Skeletal muscle cell (primary cell): ENCODE measurements around the gene SLC6A8.
"Not testable (repeated sequence)": the region's sequence is repeated elsewhere in the genome, so short reads cannot be mapped to it uniquely, and the experiment has no call there.

Source experiments
- DNase-seq: peaks from one replicate; pipeline ENCODE4 v3.0.0-alpha.2; 2010; ENCODE audit warnings: low read depth
- H3K4me3 ChIP-seq: 2 replicates; pipeline ENCODE4 v1.5.1; 2011; ENCODE audit warnings: low read depth, mild to moderate bottlenecking, control low read depth, low read length, moderate library complexity

SLC6A8 gene

DNA sequence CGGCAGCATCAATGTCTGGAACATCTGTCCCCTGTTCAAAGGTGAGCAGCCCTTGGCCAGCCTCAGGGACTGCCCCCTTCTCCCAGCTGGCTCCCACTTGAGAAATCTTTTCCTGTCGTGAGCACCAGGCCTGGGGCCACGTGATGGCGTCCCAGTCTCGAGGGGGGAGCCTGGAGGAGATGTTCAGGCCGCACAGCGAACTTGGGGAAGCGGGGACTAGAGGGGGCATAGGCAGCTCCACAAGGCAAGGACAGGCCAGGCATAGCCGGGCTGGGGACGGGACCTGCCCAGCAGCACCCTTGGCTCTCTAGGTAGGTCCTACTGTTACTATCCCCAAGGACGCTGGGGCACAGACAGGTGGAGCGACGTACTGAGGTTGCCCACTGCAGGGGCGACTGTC lies 2.7 kb downstream of the SLC6A8 start:
- no peak for DNase-seq
- no peak overlapping the region for H3K4me3 ChIP-seq

DNA sequence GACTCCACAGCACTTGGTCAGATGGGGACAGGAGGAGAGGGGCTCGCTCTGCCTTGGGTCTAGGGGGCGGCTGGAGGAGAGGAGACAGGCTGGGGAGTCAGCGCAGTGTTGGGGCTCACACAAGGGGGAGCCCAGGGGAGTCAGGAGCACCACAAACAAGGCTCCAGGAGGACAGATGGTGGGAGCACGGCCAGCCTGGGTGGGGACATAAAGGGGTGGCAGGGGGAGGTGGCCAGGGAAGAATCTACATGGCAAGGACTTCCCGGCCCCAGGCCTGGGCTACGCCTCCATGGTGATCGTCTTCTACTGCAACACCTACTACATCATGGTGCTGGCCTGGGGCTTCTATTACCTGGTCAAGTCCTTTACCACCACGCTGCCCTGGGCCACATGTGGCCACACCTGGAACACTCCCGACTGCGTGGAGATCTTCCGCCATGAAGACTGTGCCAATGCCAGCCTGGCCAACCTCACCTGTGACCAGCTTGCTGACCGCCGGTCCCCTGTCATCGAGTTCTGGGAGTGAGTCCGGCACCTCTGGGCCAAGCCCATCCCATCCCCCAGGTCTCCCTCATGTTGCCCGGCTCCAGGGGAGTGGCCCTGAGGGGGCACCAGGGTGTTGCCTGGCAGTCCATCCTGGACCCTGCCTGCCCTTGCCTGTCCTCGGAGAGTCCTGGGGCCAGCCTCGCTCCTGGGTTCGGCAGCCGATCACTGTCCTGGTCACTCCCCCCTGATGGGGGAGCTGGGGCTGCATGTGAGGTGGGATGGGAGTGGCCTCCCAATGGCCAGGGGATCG lies 3.5 kb downstream of the SLC6A8 start:
- H3K4me3 ChIP-seq, DNase-seq: not testable (repeated sequence)

DNA sequence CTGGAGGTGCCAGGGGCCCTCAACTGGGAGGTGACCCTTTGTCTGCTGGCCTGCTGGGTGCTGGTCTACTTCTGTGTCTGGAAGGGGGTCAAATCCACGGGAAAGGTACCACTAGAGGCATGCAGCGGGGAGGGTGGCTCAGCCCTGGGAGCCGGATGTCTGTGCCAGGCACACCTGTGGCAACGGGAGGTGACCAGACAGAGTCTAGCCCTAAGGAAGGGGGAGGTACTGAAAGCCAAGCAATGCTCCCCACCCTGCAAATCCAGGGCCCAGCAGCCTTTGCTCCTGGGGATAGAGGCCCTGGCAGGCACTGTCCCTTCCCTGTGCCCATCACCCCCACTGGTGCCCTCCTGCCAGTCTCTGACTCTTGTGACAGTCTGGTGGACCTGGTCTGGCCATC lies 4.3 kb downstream of the SLC6A8 start:
- H3K4me3 ChIP-seq = no peak overlapping the region
- DNase-seq = no peak

GRCh38 chrX:153692611-153693156 lies 5.0 kb downstream of the SLC6A8 start:
- no peak for DNase-seq
- H3K4me3 ChIP-seq = no peak overlapping the region

- DNase-seq = no peak
- no peak overlapping the region for H3K4me3 ChIP-seq
Observed at GRCh38 chrX:153693216-153694086, 5.7 kb downstream of the SLC6A8 start.

DNA sequence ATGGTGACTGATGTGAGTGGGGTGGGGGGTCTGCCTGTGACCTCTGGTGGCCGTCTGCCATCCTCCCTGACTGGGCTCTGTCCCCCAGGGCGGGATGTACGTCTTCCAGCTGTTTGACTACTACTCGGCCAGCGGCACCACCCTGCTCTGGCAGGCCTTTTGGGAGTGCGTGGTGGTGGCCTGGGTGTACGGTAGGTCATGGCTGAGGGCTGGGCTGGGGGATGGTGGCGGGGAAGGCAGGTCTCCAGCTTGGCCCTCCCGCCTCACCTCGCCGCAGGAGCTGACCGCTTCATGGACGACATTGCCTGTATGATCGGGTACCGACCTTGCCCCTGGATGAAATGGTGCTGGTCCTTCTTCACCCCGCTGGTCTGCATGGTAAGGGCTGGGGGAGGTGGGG lies 6.5 kb downstream of the SLC6A8 start:
- not testable (repeated sequence) for DNase-seq, H3K4me3 ChIP-seq

DNA sequence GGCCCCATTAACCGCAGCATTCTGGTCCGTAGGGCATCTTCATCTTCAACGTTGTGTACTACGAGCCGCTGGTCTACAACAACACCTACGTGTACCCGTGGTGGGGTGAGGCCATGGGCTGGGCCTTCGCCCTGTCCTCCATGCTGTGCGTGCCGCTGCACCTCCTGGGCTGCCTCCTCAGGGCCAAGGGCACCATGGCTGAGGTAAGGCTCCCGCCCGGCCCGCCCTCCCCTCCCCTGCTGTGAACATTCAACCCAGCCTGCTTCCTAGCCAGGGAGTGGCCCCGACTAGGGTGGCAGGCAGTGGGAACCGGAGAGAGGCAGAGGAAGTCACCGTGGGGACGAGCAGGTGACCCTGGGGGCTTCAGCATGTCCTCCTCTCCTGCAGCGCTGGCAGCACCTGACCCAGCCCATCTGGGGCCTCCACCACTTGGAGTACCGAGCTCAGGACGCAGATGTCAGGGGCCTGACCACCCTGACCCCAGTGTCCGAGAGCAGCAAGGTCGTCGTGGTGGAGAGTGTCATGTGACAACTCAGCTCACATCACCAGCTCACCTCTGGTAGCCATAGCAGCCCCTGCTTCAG lies 7.1 kb downstream of the SLC6A8 start:
- no peak for DNase-seq
- no peak overlapping the region for H3K4me3 ChIP-seq

DNA sequence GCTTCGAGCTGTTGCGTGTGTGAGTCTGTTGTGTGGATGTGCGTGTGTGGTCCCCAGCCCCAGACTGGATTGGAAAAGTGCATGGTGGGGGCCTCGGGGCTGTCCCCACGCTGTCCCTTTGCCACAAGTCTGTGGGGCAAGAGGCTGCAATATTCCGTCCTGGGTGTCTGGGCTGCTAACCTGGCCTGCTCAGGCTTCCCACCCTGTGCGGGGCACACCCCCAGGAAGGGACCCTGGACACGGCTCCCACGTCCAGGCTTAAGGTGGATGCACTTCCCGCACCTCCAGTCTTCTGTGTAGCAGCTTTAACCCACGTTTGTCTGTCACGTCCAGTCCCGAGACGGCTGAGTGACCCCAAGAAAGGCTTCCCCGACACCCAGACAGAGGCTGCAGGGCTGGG lies 8.4 kb downstream of the SLC6A8 start:
- no peak overlapping the region for H3K4me3 ChIP-seq

DNA sequence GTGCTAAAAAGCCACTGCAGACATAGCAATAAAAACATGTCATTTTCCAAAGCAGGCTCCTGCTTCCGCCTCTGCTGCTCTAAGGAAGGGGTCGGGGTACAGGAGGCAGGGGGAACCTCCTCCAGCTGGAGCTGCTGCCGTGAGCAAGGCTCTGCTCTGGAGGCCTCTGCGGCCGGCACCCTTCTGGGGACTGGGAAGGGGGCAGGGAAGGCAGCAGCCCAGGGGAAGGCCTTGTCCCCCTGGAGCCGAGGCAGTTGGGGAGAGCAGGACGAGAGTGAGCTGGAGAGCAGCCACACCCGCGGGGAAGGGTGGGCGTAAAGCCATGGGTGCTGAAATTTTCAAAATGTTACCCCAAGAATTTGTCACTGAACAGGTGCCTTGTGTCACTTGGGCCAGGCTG lies 8.8 kb downstream of the SLC6A8 start:
- not testable (repeated sequence) for H3K4me3 ChIP-seq, DNase-seq

More for the DNA sequence above, 8.4 kb downstream of the SLC6A8 start:
- no peak for DNase-seq

GRCh38 chrX:153696986-153697722 lies 9.4 kb downstream of the SLC6A8 start:
- H3K4me3 ChIP-seq, DNase-seq: not testable (repeated sequence)

DNA sequence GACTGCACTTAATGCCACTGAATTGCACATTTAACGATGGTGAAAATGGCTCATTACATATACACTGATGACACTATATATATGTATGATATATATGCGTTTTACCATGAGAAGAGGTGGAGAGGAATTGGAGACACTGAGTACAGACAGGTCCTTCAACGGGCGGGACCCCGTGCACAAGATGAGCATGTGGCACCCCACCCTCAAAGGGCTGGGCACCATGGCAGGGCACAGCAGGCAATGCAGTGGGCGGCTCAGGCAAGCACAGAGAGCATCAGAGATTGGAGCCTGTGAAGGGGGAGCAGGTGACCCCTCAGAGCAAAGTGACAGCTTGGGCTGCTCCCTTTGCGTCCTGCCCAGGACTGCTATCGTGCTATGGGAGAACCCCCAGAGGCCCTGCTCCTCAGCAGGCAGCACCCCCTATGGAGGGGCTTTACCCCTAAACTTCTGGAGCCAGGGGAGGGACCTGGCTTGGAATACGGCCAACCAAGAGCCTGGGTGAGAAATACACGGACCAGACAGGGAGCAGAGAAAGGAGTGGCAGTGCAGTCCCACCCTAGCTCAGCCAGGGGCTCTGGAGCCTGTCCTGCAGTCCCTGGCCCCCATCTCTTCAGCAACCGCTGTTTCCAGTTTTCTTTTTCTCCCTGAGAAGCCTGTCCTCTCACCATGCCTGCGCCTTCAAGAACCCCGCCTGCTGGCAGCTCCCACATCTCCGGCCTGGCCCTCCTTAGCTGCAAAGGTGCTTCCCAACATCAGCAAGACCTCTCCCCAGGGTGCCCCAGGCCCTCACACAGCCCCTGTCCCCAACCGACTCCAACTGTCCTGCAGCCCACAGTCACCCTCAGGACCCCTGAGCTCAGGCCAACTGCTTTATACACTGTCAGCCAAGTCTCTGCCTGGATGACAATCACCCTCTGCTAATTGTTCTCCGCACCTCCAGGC lies 10.5 kb downstream of the SLC6A8 start:
- no peak for DNase-seq
- H3K4me3 ChIP-seq = no peak overlapping the region

GRCh38 chrX:153699210-153699783 lies 11.6 kb downstream of the SLC6A8 start:
- DNase-seq, H3K4me3 ChIP-seq: not testable (repeated sequence)

DNA sequence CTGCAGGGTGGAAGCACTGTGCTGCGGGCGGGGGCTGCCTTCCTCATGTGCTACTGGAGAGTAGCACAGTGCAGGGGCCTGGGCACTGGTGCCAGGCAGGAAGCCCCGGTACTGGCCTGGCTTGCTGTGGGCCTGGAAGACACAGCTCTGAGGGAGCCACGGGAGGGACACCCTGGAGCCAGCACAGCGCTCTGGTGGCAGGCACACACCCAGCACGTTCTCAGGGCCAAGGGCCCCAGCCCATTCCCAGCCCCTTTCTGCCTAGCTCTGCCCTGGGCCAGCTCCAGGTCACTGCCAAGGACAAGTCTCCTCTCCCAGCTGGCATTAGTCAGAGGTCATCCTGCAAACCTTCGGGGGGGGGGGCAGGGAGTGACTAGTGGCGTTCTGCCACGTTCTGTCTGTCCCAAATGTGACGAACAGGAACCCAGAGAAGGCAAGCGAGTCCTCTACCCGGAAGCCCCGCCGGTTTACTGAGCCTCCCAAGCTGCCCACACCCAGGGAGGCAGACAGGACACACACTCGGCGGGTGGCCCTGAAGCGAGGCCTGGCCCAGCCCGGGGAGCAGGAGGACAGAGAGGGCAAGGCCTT lies 12.2 kb downstream of the SLC6A8 start:
- not testable (repeated sequence) for H3K4me3 ChIP-seq, DNase-seq

DNA sequence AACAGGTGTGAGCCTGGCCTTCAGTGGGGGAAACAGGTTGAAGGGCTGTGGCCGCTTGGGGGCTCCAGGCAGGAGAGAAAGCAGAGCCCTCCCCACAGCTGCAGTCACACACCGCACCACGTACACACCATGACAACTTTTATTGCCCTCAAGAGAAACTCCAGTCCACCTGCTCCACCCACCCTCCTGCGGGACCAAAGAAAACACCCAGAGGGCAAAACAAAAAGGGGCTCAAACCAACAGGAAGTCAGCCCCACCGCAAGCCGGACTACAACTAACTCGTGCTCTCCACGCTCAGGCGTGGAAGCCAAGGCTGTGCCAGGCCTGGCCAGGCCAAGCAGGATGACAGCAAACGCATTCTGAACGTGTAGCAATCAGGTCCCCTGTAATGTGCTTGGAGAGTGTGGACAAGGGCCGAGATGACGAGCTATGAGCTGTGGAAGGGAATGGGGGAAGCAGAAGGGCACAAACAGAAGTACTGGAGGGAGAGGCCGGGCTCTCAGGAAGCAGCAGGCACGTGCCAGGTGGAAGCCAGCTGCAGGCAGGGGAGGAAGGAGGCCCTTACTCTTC lies 12.7 kb downstream of the SLC6A8 start:
- no peak for DNase-seq

DNA sequence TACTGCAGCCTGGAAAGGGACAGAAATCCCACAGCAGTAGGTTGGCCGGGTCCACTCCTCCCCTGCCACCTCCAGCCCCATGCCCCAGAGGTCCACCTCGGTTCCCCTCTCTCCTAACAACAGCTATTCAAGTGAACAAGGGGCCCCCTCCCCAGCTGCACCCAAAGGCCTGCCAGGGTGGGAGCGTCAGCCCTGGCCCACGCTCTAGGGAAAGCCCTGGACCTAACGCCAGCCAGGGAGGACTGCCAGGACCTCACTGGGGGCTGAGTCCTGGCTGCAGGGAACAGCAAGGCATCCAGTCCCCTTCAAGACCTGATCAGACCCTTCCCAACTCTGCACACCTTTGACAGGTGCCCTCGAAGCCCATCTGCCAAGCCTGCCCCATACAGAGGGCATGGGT lies 13.2 kb downstream of the SLC6A8 start:
- no peak for DNase-seq
- no peak overlapping the region for H3K4me3 ChIP-seq

More for the DNA sequence above, 12.7 kb downstream of the SLC6A8 start:
- no peak overlapping the region for H3K4me3 ChIP-seq

GRCh38 chrX:153701706-153702105 lies 14.0 kb downstream of the SLC6A8 start:
- no peak overlapping the region for H3K4me3 ChIP-seq
- no peak for DNase-seq

GRCh38 chrX:153702336-153703035 lies 14.8 kb downstream of the SLC6A8 start:
- DNase-seq = no peak
- H3K4me3 ChIP-seq = no peak overlapping the region
